Femur (tissue), 1 donor: ENCODE data around the gene RHBDL1.
"Not testable (repeated sequence)": the region's sequence is repeated elsewhere in the genome, so short reads cannot be mapped to it uniquely, and the experiment has no call there.

ENCODE experiments used
- DNase-seq: peaks from one replicate; pipeline ENCODE4 v3.0.0-alpha.2; 2017

RHBDL1 gene

DNA sequence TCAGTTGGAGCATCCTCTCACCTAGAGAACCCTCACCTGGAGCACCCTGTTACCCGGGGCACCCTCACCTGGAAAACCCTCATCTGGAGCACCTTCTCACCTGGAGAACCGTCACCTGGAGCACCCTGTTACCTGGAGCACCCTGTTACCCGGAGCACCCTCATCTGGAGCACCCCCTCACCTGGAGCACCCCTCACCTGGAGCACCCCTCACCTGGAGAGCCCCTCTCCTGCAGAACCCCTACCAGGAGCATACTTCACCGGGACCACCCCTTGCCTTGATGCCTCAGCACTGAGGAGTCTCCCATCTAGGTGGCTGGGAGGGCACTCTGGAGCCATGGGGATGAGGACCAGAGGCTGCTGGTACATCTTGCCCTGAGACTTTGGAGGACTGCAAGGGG, 33.5 kb downstream of the RHBDL1 start:
- DNase-seq: no peak

DNA sequence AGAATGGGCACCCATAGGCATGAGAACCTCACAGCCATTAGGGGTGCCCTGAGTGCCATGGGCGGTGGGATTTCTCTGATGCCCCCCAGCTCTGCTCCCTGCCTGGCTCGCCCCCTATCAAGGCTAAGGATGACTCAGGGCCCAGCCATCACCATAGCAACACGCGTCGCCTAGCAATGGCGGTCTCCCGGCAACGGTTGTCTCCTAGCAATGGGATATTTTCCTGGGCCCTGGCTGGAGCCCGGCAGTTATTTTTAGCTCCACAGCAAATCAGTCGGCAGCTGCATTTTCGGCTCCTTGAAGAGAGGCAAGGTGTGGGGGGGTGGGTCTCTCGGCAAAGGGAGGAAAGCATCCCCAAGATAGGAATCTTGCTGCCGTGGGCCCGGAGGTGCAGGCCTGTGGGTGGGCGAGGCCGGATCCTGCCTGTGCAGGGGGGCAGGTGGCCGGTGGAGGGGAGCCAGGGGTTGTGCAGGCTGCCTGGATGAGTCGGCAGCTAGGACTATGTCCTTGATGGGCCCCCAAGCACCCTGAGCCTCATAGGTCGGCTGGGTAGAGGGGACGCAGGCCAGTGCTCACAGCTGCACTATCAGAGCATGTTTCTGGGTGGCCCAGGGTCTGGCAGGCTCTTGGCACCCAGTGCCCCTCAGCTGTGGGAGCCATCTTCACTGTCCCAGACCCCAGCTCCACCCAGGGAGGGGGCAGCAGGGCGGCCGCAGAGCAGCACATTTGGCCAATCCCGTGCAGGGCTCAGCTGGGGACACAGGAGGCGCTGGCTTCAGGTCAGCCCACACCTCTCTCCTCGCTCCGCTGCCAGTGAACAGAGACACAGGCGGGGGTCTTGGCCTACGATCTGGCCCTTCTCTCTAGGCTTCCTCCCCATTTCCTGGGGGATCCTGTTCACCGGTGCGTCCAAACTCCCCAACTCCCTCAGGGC, 34.4 kb downstream of the RHBDL1 start:
- peak; percentile 78 for DNase-seq

DNA sequence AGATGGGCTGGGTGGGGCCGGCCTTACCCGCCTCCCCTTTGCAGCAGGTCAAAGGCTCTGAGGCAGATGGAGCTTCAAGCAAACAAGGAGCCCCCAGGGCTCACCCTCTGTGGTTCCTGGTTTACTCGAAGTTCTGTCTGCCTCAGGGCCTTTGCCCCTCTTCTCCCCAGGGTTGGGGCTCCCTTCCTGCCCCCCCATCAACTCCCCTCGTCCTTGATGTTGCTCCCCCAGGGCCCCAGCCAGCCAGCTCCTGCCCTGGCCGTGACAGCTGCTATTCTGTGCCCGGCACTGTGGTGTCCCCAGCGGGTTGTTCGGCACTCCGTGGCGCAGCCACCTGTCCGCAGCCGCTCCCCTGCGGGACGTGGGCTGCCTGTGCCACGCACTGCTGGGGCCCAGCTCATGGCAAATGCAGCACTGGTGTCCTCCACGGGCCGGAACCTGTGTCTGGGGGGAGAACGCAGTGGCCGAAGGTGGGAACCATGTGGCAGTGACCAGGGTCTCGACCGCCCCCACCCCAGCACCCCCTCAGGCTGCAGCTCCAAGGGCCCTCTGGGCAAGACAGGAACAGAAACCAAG, 35.1 kb downstream of the RHBDL1 start:
- DNase-seq: no peak

DNA sequence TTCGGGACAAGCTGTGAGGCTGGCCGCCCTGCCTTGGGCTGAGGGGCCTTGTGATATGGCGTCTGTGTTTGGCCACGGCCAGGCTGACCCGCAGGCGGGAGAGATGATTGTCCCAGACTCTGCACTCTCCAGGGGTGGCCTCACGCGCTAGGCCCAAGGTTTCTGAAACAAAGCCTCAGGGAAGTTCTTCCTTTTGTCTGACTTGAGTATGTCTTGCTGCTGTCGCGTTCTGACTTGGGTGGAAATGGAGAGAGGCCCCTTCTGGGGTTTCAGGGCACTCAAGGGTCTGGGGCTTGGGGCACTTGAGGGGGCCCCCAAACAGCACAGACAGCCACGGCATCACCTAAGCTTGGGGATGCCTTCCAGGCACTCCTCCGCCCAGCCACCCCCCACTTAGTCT, 35.6 kb downstream of the RHBDL1 start:
- DNase-seq: no peak

DNA sequence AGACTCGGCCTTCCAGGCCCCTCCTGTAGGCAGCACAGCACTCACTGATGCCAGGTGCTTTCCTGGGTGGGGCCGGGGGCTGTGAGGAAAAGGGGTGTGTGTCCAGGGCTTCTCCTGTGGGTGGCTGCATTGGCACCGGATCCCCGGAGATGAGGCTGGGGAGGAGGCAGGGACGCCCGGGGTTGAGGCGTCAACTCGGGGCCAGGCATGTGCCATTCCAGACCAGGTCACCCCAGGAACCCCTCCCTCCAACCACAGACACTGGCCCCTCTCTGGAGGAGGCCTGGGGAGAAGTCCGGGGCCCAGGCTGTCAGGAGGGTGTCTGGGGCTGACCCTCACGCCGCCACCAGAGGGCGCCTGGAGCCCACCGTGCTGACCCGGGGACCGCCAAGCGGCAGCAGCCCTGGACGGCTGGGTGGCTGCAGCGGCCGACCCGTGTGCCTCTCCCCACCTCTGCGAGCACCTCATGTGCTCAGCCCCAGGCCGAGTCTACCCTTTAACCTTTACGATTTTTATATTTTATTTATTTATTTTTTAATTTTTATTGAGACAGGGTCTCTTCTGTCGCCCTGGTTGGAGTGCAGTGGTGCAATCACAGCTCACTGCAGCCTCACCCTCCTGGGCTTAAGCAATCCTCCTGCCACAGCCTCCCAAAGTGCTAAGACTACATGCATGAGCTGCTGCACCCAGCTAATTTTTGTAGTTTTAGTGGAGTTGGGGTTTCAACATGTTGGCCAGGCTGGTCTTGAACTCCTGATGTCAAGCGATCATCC, 36.3 kb downstream of the RHBDL1 start:
- DNase-seq: peak; percentile 83

DNA sequence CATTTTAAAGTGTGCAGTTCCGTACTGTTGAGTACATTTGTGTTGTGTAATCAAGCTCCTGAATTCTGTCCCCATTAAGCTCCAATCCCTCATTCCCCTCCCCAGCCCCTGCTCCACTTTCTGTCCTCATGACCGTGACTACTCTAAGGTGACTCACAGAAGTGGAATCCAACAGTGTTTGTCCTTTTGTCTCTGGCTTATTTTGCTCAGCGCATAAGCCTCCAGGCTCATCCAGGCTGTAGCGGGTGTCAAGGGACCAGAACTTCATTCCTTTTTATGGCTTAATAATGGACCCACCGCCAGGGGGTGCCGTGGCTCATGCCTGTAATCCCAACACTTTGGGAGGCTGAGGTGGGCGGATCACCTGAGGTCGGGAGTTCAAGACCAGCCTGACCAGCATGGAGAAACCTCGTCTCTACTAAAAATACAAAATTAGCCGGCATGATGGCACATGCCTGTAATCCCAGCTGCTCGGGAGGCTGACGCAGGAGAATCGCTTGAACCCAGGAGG, 37.3 kb downstream of the RHBDL1 start:
- not testable (repeated sequence) for DNase-seq

DNA sequence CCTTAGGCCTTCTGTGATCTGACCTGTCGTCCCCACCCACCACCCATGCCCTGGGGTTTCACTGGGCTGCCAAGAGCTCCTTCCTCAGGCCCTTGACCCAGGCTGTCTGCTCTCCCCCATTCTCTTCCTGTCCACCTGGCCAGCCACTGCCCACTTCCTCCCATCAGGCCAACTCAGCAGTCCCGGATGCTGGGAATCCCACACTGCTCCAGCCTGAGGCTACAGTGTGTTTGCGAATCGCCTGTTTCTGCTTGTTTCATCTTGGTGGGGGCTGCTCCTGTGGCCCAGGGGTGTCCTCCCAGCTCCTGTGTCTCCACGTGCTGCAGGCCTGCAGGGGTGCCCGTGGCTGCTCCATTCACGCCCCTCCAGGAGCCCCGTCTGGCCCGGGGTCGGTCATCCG, 38.6 kb downstream of the RHBDL1 start:
- no peak for DNase-seq

DNA sequence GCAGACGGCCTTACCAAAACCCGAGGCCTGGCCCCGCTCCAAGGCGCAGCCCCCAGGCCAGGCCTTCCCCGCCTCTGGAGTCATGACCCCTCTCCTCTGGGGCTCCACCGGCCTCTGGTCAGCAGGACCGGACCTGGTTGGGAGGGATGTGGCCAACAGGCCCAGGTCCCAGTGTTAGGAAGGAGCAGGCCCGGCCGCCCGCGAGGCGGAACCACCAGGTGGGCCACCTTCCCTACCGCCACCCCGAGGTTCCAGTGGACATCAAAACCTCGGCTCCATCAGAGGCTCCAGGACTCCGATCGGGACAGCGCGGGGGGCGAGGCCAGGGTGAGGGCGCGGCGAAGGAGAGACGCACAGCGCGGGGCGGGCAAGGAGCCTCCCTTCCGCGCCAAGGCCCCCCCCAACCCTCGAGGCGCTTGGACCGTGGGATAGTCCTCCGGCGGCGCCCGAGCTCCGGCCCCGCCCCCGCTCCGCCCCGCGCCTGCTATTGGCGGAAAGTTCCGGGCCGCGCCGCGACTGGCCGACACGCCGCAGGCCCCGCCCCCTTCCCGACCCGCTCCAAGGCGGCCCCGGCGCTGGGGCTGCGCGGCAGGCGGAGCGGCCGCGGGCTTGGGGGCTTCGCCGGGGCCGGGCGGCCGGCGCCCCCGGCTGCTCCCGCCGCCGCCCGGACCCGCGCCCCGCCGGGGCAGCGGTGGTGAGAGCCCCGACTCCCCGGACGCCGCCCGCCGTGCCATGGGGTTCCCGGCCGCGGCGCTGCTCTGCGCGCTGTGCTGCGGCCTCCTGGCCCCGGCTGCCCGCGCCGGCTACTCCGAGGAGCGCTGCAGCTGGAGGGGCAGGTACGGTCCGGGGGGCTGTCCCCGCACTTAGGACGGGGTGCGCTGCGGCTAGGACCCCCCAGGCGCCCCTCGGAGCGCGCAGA, 39.3 kb downstream of the RHBDL1 start, which contains the start of gene METRN:
TSS of gene METRN (plus strand) at position 561 of the 919 bp plus-strand sequence. CDS start at position 733, 172 bp downstream.
- DNase-seq: peak; percentile 94

DNA sequence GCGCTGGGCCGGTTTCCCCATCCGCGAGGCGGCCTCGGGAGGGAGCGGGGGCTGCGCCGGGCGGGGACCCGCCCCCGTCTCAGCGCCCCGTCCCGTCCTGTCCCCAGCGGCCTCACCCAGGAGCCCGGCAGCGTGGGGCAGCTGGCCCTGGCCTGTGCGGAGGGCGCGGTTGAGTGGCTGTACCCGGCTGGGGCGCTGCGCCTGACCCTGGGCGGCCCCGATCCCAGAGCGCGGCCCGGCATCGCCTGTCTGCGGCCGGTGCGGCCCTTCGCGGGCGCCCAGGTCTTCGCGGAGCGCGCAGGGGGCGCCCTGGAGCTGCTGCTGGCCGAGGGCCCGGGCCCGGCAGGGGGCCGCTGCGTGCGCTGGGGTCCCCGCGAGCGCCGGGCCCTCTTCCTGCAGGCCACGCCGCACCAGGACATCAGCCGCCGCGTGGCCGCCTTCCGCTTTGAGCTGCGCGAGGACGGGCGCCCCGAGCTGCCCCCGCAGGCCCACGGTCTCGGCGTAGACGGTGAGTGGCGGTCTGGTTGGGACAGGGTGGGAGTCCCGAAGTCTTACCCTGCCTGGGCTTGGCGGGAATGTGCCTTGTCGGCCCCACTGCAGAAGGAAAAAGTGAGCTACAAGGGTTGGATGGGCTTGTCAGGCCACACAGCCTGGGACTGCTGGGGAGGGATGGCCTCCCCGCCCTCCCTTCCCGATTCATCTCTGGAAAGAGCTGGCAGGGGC, 40.2 kb downstream of the RHBDL1 start:
- no peak for DNase-seq

DNA sequence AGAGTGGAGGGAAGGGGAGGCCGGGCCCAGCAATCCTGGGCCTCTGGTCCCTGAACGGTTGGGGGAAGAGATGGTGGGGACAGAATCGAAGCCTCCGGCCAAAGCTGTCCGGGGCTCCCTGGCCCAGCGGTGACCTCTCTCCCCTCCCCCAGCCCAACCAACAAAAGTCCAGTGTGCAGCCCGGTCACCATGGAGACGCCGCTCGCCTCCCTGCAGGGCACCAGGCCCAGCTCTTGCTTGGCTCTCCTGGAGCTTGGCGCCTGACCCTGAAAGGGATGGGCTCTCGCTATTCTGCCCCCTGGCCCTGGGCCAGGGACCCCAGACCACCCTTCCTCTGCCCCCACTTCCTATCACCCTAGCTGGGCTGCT, 40.7 kb downstream of the RHBDL1 start:
- DNase-seq: peak; percentile 68

DNA sequence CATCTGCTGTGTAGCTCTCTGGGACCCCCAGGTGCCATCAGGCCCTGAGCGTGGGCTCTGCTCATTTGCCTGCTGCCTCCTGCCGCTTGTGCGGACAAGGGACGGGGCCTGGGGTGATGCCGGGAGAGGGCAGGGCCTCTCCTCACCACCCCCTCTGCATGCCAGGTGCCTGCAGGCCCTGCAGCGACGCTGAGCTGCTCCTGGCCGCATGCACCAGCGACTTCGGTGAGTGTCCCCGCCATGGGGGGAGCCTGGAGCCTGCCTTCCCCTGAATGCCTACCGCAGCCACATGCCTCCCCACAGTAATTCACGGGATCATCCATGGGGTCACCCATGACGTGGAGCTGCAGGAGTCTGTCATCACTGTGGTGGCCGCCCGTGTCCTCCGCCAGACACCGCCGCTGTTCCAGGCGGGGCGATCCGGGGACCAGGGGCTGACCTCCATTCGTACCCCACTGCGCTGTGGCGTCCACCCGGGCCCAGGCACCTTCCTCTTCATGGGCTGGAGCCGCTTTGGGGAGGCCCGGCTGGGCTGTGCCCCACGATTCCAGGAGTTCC, 41.4 kb downstream of the RHBDL1 start:
- no peak for DNase-seq

DNA sequence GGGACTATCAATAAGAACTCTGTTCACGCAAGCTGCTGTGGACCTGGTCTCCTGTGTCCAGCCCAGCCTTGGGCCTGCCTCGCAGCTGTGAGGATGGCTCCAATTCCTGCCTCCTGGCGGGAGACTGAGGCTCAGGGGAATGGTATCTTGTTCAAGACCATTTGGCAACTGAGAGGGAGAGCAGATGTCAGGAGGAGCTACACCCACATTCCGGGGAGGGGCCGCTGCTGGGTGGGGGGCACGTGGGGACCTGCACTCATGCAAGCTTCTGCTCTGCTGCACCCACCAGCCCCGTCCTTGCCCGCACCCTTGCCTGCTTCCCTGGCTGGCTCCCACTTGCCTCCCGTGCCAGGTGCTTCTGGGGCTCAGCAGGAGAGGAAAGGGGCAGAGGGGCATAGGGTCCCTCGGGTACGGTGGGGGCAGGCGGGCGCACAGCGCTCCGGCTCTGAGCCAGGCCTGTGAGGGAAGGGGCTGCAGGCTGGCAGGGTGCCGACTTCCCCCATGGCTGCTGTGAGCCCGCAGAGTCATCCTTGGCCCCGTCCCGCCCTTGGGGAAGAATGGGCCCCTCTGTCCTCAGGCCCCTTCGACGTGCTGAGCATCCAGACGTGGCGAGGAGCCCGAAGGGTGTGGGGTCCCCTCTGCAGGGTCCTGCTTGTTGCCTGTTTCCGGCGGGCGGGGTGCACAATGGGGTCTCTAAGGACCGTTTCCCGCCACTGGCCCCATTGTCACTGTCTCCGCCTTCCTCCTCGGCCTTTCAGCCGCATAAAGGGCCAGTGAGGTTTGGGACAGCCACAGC, 42.2 kb downstream of the RHBDL1 start:
- no peak for DNase-seq

DNA sequence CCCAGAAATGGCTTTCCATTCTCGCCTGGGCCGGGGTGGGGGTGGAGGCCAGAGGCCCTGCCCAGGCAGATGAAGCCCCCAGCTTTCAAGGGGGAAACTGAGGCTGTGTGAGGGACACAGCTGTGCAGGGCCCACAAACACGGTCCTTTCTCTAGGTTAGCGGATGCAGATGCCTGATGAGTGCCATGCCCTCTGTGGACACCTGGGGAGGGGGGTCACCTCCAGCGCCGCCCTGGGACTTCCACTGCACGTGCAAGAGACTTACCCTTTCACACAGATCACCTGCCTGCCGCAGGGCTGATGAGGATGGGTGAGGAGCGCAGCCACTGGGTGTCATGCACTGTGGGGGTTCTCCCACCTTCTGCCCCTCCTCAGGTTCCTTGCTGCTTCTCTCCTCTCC, 42.9 kb downstream of the RHBDL1 start:
- no peak for DNase-seq

DNA sequence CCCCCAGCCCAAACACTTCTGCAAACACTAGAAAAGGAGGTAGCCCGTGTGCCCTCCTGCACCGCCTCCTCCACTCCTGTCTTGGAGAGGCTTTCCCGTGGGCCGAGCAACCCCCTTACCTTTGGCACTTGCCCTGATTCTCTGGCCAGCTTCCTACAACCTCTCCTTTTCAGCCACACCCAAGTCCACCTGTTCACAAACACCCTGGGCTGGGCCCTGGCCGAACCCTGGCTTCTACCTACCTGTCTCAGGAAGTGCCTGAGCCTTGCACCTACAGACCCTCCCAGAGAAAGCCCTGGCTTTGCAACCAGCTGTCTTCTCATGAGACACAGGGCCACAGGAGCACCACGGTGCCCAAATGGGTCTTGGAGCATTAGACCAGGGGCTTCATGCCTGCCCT, 43.5 kb downstream of the RHBDL1 start:
- no peak for DNase-seq

DNA sequence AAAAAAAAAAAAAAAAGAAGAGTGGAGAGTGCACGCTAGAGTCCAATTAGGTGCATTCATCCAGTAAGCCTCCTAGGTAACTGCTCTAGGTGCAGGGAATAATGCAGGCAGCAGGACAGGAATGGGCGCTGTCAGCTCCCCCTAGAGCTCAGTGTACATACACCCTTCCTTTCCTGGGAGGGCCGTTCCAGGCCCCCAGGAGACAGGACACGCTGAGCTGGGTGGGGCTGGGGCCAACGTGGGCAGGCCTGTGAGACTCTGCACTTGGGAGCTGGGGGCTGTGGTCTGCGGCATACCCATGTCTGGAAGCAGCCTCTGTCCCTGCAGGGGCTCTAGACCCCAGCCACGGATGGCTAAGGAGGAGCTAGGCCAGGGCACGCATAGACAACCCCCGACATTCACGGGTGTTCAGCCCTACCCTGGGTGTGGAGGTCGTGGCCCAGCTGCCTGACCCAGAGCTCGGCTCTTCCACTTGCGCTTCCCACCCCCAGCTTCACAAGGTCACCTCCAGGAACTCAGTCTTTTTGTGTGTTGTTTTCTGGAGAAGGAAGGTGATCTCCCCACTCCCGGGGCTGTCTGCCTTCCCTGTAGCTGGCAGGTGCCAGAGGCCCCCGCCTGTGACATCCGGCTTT, 44.5 kb downstream of the RHBDL1 start:
- no peak for DNase-seq

DNA sequence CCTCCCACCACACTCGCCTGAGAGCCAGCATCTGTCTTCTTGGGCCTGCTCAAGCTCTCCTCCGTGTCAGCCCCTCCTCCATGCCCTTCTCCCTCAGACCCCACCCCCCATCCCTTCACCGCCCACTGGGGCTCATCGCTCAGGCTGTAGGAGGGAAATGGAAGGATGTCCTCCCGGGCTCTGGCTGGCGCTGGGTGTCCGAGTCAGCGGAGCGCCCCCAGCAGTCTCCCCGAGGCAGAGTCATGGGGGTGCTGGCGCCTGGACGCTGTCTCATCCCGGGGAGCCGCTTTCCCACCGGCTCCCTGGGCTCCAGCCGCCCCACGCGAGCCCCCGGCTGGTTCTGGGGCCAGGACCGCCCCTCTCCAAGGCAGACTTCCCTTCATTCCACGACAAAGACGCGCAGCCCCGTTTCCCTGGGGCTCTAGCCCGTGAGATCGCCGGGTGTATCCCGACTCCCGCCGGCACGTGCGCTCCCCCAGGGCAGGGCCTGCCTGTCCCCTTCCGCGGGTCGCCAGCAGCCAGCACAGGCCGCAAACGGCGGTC, 45.0 kb downstream of the RHBDL1 start:
- DNase-seq: peak; percentile 81

DNA sequence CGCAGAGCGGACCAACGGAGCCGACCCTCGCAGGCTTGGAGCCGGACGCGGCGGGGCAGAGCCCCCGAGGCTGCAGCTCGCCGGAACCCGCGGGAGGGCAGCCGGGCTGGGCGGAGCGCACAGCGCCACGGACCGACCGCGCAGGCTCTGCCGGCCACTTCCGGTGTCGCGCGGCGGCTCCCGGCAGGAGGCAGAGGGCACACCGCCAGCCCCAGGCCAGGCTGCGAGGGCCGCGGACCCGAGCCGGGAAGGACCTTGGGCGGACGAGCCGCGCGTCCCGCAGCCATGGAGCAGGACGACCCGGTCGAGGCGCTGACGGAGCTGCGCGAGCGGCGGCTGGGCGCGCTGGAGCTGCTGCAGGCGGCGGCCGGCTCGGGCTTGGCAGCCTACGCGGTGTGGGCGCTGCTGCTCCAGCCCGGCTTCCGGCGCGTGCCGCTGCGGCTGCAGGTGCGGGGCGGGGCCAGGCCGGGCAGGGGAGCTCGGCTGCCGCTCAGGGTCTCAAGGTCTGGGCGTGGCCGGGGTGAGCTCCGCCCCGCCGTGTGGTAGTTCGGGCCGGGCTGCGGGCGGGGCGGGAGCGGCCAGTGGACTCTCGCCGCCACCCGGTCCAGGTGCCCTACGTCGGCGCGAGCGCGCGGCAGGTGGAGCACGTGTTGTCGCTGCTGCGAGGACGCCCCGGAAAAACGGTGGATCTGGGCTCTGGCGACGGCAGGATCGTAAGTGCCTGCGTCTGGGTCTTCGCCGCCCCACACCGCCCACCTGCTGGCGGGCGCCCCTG, 45.7 kb downstream of the RHBDL1 start, which contains the start of gene ANTKMT:
TSS of gene ANTKMT (plus strand) at position 157 of the 775 bp plus-strand sequence. CDS start at position 286, 129 bp downstream.
- peak; percentile 82 for DNase-seq

DNA sequence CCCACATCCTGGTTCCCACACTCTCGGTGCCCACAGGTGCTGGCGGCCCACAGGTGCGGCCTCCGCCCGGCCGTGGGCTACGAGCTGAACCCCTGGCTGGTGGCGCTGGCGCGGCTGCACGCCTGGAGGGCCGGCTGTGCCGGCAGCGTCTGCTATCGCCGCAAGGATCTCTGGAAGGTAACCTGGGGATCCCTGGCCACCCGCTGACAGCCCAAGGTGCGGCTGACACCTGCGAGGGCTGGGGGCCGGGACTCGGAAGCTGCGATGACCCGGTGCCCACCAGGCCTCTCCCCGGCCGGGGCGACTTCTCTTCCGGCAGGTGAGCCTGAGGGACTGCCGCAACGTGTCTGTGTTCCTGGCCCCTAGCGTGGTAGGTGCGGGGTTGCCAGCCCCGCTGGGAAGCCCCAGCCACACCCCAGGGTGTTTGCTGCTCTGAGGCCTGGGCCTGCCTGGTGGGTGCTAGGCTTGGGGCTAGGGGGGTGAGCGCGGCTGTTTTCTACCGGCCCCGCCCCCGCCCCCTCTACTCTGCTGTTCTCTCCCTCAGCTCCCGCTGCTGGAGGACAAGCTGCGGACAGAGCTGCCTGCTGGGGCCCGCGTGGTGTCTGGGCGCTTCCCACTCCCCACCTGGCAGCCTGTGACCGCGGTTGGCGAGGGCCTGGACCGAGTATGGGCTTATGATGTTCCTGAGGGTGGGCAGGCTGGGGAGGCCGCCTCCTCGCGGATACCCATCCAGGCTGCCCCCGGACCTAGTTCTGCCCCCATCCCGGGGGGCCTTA, 46.5 kb downstream of the RHBDL1 start:
- DNase-seq: no peak
